Smooth muscle cell (in vitro differentiated cells): ENCODE data around the gene NSMCE3. TPM values are rescaled to one million over a fixed set of nuclear protein-coding genes. Genes with fewer than 3 reads are reported as not detected.

Experiments
- DNase-seq: peaks from one replicate; lab custom pipeline; 2025; ENCODE audit not compliant: unreplicated experiment; lab: John Stamatoyannopoulos, UW
- H2AFZ ChIP-seq: fragments of 200-600 bp; sonication (generic); 2 replicates; pipeline ENCODE4 v1.6.0; 2016; ENCODE audit warnings: antibody characterized with exemption, low read depth, mild to moderate bottlenecking
- H3F3A ChIP-seq: fragments of 200-600 bp; sonication (generic); 2 replicates; pipeline ENCODE4 v1.6.0; 2017; ENCODE audit warnings: antibody characterized with exemption, low read depth
- H3K27ac ChIP-seq: fragments of 200-600 bp; sonication (generic); 2 replicates; pipeline ENCODE4 v1.5.1; 2016; ENCODE audit warnings: low read depth, mild to moderate bottlenecking
- H3K27me3 ChIP-seq: fragments of 200-600 bp; sonication (generic); 2 replicates; pipeline ENCODE4 v1.6.1; 2016; ENCODE audit warnings: low read depth, mild to moderate bottlenecking
- H3K36me3 ChIP-seq: fragments of 200-600 bp; sonication (generic); 2 replicates; pipeline ENCODE4 v1.5.1; 2016; ENCODE audit warnings: low read depth
- H3K4me1 ChIP-seq: fragments of 200-600 bp; sonication (generic); 2 replicates; pipeline ENCODE4 v1.5.1; 2016; ENCODE audit warnings: low read depth
- H3K4me2 ChIP-seq: fragments of 200-600 bp; sonication (generic); 2 replicates; pipeline ENCODE4 v1.6.0; 2016; ENCODE audit warnings: mild to moderate bottlenecking
- H3K4me3 ChIP-seq: fragments of 200-600 bp; sonication (generic); 2 replicates; pipeline ENCODE4 v1.5.1; 2016; ENCODE audit warnings: mild to moderate bottlenecking
- H3K79me2 ChIP-seq: fragments of 200-600 bp; sonication (generic); 2 replicates; pipeline ENCODE4 v1.6.0; 2016; ENCODE audit warnings: low read depth, mild to moderate bottlenecking
- H3K9ac ChIP-seq: fragments of 200-600 bp; sonication (generic); 2 replicates; pipeline ENCODE4 v1.6.0; 2016; ENCODE audit warnings: low read depth
- H3K9me3 ChIP-seq: fragments of 200-600 bp; sonication (generic); replicated peaks from 2 replicates; pipeline ENCODE4 v1.5.1; 2016; ENCODE audit warnings: low read depth
- H4K20me1 ChIP-seq: fragments of 200-600 bp; sonication (generic); 2 replicates; pipeline ENCODE4 v1.6.0; 2016; ENCODE audit warnings: low read depth
- WGBS: methylation state at CpG from one replicate; pipeline ENCODE4 v1.1.7; 2016; ENCODE audit warnings: low lambda C conversion rate; 5-methylcytosine and 5-hydroxymethylcytosine counted together
- polyA plus RNA-seq: library from polyadenylated mRNA; unstranded; fragments of >200 nt; fragmentation: Nextera tagmentation; extraction: Ambion mirVana; gene quantifications from 2 replicates; pipeline ENCODE4 v1.2.1, GENCODE V29; 2016
- total RNA-seq: library from RNA; depleted of rRNA; stranded (reverse); fragments of >200 nt; gene quantifications from 2 replicates; pipeline ENCODE4 v1.2.3, GENCODE V29; 2014
- TF ChIP-seq, protein P1 (sequence below): fragments of 200-600 bp; sonication (generic); IDR thresholded peaks from 2 replicates; pipeline ENCODE4 v1.5.1; 2017; ENCODE audit warnings: borderline replicate concordance, mild to moderate bottlenecking, antibody characterized with exemption; ENCODE audit not compliant: insufficient read depth, poor library complexity, severe bottlenecking

The NSMCE3 gene
- total and polyA plus RNA-seq, 2 experiments from 2014 or later, result 19.0 to 19.4 TPM

- no peaks in the 10 kb centered on the region for H3K9me3 ChIP-seq
- no peak overlapping the region for H3K27ac ChIP-seq
- no peaks in the 10 kb centered on the region for H3K79me2 ChIP-seq
- no peaks in the 10 kb centered on the region for H3K4me1 ChIP-seq
- TF ChIP-seq, protein P1, sequence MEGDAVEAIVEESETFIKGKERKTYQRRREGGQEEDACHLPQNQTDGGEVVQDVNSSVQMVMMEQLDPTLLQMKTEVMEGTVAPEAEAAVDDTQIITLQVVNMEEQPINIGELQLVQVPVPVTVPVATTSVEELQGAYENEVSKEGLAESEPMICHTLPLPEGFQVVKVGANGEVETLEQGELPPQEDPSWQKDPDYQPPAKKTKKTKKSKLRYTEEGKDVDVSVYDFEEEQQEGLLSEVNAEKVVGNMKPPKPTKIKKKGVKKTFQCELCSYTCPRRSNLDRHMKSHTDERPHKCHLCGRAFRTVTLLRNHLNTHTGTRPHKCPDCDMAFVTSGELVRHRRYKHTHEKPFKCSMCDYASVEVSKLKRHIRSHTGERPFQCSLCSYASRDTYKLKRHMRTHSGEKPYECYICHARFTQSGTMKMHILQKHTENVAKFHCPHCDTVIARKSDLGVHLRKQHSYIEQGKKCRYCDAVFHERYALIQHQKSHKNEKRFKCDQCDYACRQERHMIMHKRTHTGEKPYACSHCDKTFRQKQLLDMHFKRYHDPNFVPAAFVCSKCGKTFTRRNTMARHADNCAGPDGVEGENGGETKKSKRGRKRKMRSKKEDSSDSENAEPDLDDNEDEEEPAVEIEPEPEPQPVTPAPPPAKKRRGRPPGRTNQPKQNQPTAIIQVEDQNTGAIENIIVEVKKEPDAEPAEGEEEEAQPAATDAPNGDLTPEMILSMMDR, result no peak
- no peaks in the 10 kb centered on the region for H3K36me3 ChIP-seq
- H3K4me3 ChIP-seq, result no peak overlapping the region
- no peak overlapping the region for H2AFZ ChIP-seq
- DNase-seq, result no peak
- no peak overlapping the region for H3K4me2 ChIP-seq
- H3K27me3 ChIP-seq, result no peaks in the 10 kb centered on the region
- no peaks in the 10 kb centered on the region for H4K20me1 ChIP-seq
- H3F3A ChIP-seq, result no peaks in the 10 kb centered on the region
- 92% methylated on average over 5 of the region's 5 CpGs for WGBS
- no peak overlapping the region for H3K9ac ChIP-seq
Measured at GRCh38 chr15:29291067-29291845, 21.6 kb upstream of the NSMCE3 start.

- H3K9ac ChIP-seq, result no peak overlapping the region
- no peak overlapping the region for H3K4me2 ChIP-seq
- H3K4me3 ChIP-seq, result no peak overlapping the region
- TF ChIP-seq, protein P1, result no peak
- no peaks in the 10 kb centered on the region for H3F3A ChIP-seq
- no peak for DNase-seq
- no peak overlapping the region for H3K27ac ChIP-seq
- no peaks in the 10 kb centered on the region for H3K9me3 ChIP-seq
- no peaks in the 10 kb centered on the region for H3K79me2 ChIP-seq
- WGBS, result 89% methylated on average over 3 of the region's 3 CpGs
- H4K20me1 ChIP-seq, result no peaks in the 10 kb centered on the region
- no peaks in the 10 kb centered on the region for H3K27me3 ChIP-seq
- H2AFZ ChIP-seq, result no peak overlapping the region
- peaks cover 5% of the 10 kb centered on the region for H3K4me1 ChIP-seq
- H3K36me3 ChIP-seq, result no peaks in the 10 kb centered on the region
Measured at GRCh38 chr15:29289173-29289572, 19.6 kb upstream of the NSMCE3 start.

DNA sequence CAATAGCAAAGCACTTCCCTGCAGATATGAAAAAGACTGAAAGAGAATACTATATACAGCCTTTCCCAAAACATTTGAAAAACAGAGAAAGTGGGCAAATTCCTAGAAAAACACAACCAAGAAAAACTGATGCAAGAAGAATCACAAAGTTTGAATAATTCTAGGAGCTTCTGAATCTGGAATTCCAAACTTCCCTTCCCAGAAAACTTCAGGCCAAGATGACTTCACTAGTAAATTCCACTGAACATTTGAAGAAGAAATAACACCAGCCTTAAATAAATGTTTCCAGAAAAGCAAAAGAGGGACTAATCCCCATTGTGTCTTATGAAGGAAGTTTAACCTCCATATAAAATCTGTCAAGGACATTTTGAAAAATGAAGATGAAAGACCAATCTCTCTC is 15.8 kb upstream of the NSMCE3 start:
- Histone ChIP-seq H2AFZ (peak overlapping the region; percentile 82), H3K27ac (no peak overlapping the region), H3K9me3 (no peaks in the 10 kb centered on the region), H3K36me3 (no peaks in the 10 kb centered on the region), H3F3A (no peaks in the 10 kb centered on the region), H4K20me1 (no peaks in the 10 kb centered on the region), H3K4me1 (peaks cover 5% of the 10 kb centered on the region), H3K4me2 (no peak overlapping the region), H3K27me3 (no peaks in the 10 kb centered on the region), H3K4me3 (no peak overlapping the region), H3K79me2 (no peaks in the 10 kb centered on the region), H3K9ac (no peak overlapping the region)
- DNase-seq, result no peak
- TF ChIP-seq, protein P1, result no peak

GRCh38 chr15:29283381-29283780 is 13.8 kb upstream of the NSMCE3 start:
- Histone ChIP-seq H3K79me2 (no peaks in the 10 kb centered on the region), H3K27me3 (no peaks in the 10 kb centered on the region), H3K27ac (no peak overlapping the region), H3K9ac (no peak overlapping the region), H3K36me3 (no peaks in the 10 kb centered on the region), H3K4me1 (peaks cover 5% of the 10 kb centered on the region), H3K9me3 (no peaks in the 10 kb centered on the region), H3K4me3 (no peak overlapping the region), H4K20me1 (no peaks in the 10 kb centered on the region), H2AFZ (no peak overlapping the region), H3K4me2 (no peak overlapping the region), H3F3A (no peaks in the 10 kb centered on the region)
- no peak for DNase-seq
- TF ChIP-seq, protein P1, result no peak
- 35% methylated on average over 1 of the region's 1 CpG for WGBS
